H1 (cell line): Measurements from ENCODE around the gene GPR39. TPM values are rescaled to one million over a fixed set of nuclear protein-coding genes. Genes with fewer than 3 reads are reported as not detected.

Experiments used
- CTCF ChIA-PET: fragments of 300-600 bp; sonication (Branson Sonifier 250); formaldehyde crosslinking; loops from one replicate; lab custom pipeline; 2021; ENCODE audit not compliant: partially characterized antibody; lab: Charles Lee
- POLR2A ChIA-PET: fragments of 300-600 bp; sonication (Branson Sonifier 250); formaldehyde crosslinking; loops from one replicate; lab custom pipeline; 2021; ENCODE audit warnings: inconsistent platforms; ENCODE audit not compliant: partially characterized antibody; lab: Charles Lee
- DNase-seq, 2 experiments: peaks; one replicate each; pipeline versions ENCODE4 v3.0.0 to v3.0.0-alpha.2; 2010 to 2022; ENCODE audit warnings: low spot score in 2 of 2, low read depth in 1 of 2, mixed read lengths in 1 of 2
- FAIRE-seq: peaks from 2 replicates; lab custom pipeline; 2011; peaks lifted over from hg19 to GRCh38; lab: Jason Lieb, UNC
- H2AFZ ChIP-seq: 2 replicates; pipeline ENCODE4 v1.8.1; 2012; ENCODE audit warnings: low read length, inconsistent platforms
- H2AK5ac ChIP-seq: 2 replicates; pipeline ENCODE4 v1.6.1; 2013; ENCODE audit warnings: low read depth, low read length
- H2BK120ac ChIP-seq: replicated peaks from 2 replicates; pipeline ENCODE3; 2013; ENCODE audit warnings: low read depth, low read length, inconsistent platforms
- H2BK12ac ChIP-seq: 2 replicates; pipeline ENCODE4 v1.6.1; 2013; ENCODE audit warnings: low read depth, low read length
- H2BK15ac ChIP-seq: 2 replicates; pipeline ENCODE4 v1.6.1; 2013; ENCODE audit warnings: low read length
- H2BK20ac ChIP-seq: 2 replicates; pipeline ENCODE4 v1.6.1; 2013; ENCODE audit warnings: low read length
- H2BK5ac ChIP-seq: 2 replicates; pipeline ENCODE4 v1.6.1; 2013; ENCODE audit warnings: low read depth, low read length
- H3K14ac ChIP-seq: 2 replicates; pipeline ENCODE4 v1.6.1; 2013; ENCODE audit warnings: inconsistent platforms; ENCODE audit not compliant: insufficient read length
- H3K18ac ChIP-seq: 2 replicates; pipeline ENCODE4 v1.6.1; 2013; ENCODE audit warnings: low read length; ENCODE audit errors: extremely low read depth
- H3K23ac ChIP-seq: 2 replicates; pipeline ENCODE4 v1.6.1; 2013; ENCODE audit warnings: inconsistent platforms; ENCODE audit not compliant: insufficient read length
- H3K23me2 ChIP-seq: 2 replicates; pipeline ENCODE4 v1.6.1; 2013; ENCODE audit warnings: low read depth, low read length
- H3K27ac ChIP-seq: 2 replicates; pipeline ENCODE4 v1.6.1; 2011; ENCODE audit warnings: low read depth, low read length, inconsistent platforms
- H3K27me3 ChIP-seq, 4 experiments: replicated peaks in 1 of 4; 1 replicate in 1 of 4; 2 replicates in 3 of 4; pipeline versions ENCODE4 v1.6.1 to v1.8.1; 2011 to 2013; ENCODE audit warnings: low read length in 3 of 4, mild to moderate bottlenecking in 3 of 4, inconsistent platforms in 2 of 4, mixed read lengths in 2 of 4, moderate library complexity in 1 of 4; ENCODE audit not compliant: control insufficient read depth in 3 of 4, insufficient read depth in 3 of 4; ENCODE audit errors: extremely low read depth in 1 of 4
- H3K36me3 ChIP-seq, 4 experiments: 2 replicates each; pipeline versions ENCODE4 v1.6.1 to v1.8.1; 2011 to 2013; ENCODE audit warnings: mild to moderate bottlenecking in 4 of 4, low read length in 3 of 4, moderate library complexity in 2 of 4, control low read depth in 1 of 4, inconsistent platforms in 1 of 4; ENCODE audit not compliant: insufficient read depth in 4 of 4, control insufficient read depth in 2 of 4
- H3K4ac ChIP-seq: replicated peaks from 2 replicates; pipeline ENCODE3; 2013; ENCODE audit warnings: low read length, low read depth, mixed read lengths, inconsistent platforms; ENCODE audit not compliant: insufficient read length
- H3K4me1 ChIP-seq, 4 experiments: replicated peaks in 1 of 4; 1 replicate in 1 of 4; 2 replicates in 3 of 4; pipeline versions ENCODE4 v1.6.1 to v1.8.1; 2011 to 2013; ENCODE audit warnings: low read length in 3 of 4, inconsistent platforms in 2 of 4, mixed read lengths in 1 of 4; ENCODE audit not compliant: insufficient read depth in 4 of 4, control insufficient read depth in 3 of 4
- H3K4me2 ChIP-seq, 2 experiments: 2 replicates each; pipeline versions ENCODE4 v1.6.1 to v1.8.1; 2011 to 2013; ENCODE audit warnings: low read depth in 2 of 2, low read length in 2 of 2, control low read depth in 1 of 2, inconsistent platforms in 1 of 2, mild to moderate bottlenecking in 1 of 2; ENCODE audit not compliant: insufficient read depth in 1 of 2
- H3K4me3 ChIP-seq, 4 experiments: fragments of 200-600, 300-600 bp in 1 of 4; sonication (generic), shearing (Covaris generic), sonication (Bioruptor Twin) in 1 of 4; 2 replicates each; pipeline versions ENCODE4 v1.5.1 to v1.8.1; 2011 to 2016; ENCODE audit warnings: low read length in 4 of 4, low read depth in 3 of 4, control low read depth in 2 of 4, inconsistent platforms in 2 of 4, mild to moderate bottlenecking in 2 of 4, mixed read lengths in 1 of 4, moderate library complexity in 1 of 4; ENCODE audit not compliant: insufficient read depth in 2 of 4; ENCODE audit errors: extremely low read depth in 1 of 4
- H3K56ac ChIP-seq: replicated peaks from 2 replicates; pipeline ENCODE3; 2013; ENCODE audit warnings: low read depth, mild to moderate bottlenecking, mixed read lengths, low read length, inconsistent platforms; ENCODE audit not compliant: insufficient read length
- H3K79me1 ChIP-seq: 2 replicates; pipeline ENCODE4 v1.6.1; 2013; ENCODE audit warnings: low read depth, low read length, control low read depth
- H3K79me2 ChIP-seq, 2 experiments: 2 replicates each; pipeline versions ENCODE4 v1.6.1 to v1.8.1; 2012 to 2013; ENCODE audit warnings: low read length in 2 of 2, mild to moderate bottlenecking in 2 of 2, inconsistent platforms in 1 of 2; ENCODE audit not compliant: insufficient read depth in 2 of 2, control insufficient read depth in 1 of 2
- H3K9ac ChIP-seq, 4 experiments: replicated peaks in 1 of 4; 1 replicate in 1 of 4; 2 replicates in 3 of 4; pipeline versions ENCODE4 v1.6.1 to v1.8.1; 2011 to 2013; ENCODE audit warnings: low read depth in 3 of 4, low read length in 3 of 4, control low read depth in 2 of 4, mild to moderate bottlenecking in 2 of 4, moderate library complexity in 2 of 4, inconsistent platforms in 1 of 4; ENCODE audit errors: extremely low read depth in 1 of 4
- H3K9me3 ChIP-seq, 2 experiments: 2 replicates each; pipeline versions ENCODE4 v1.6.1 to v1.8.1; 2012 to 2013; ENCODE audit warnings: mild to moderate bottlenecking in 2 of 2, moderate library complexity in 2 of 2, control low read depth in 1 of 2, inconsistent platforms in 1 of 2, low read depth in 1 of 2, low read length in 1 of 2, mixed read lengths in 1 of 2; ENCODE audit not compliant: insufficient read depth in 2 of 2
- H4K20me1 ChIP-seq, 2 experiments: replicated peaks in 1 of 2; 2 replicates each; pipeline versions ENCODE3 to v1.8.1; 2011 to 2013; ENCODE audit warnings: inconsistent platforms in 2 of 2, low read length in 2 of 2, mild to moderate bottlenecking in 1 of 2; ENCODE audit not compliant: insufficient read depth in 2 of 2, control insufficient read depth in 1 of 2
- H4K5ac ChIP-seq: 2 replicates; pipeline ENCODE4 v1.6.1; 2013; ENCODE audit warnings: low read length, low read depth, mixed read lengths, inconsistent platforms; ENCODE audit not compliant: insufficient read length
- H4K8ac ChIP-seq: 2 replicates; pipeline ENCODE4 v1.8.0; 2013; ENCODE audit warnings: mild to moderate bottlenecking, moderate library complexity, low read length, inconsistent platforms; ENCODE audit not compliant: insufficient read depth; ENCODE audit errors: extremely low read depth
- H4K91ac ChIP-seq: replicated peaks from 2 replicates; pipeline ENCODE3; 2013; ENCODE audit warnings: low read length, mixed read lengths, inconsistent platforms; ENCODE audit not compliant: insufficient read length
- CEBPB ChIP-seq: IDR thresholded peaks from 2 replicates; pipeline ENCODE4 v1.6.1; 2012; ENCODE audit warnings: low read depth, low read length
- EZH2 ChIP-seq: fragments of 200-600 bp; sonication (generic); IDR thresholded peaks from 2 replicates; pipeline ENCODE4 v1.7.1; 2012; ENCODE audit warnings: low read depth, mild to moderate bottlenecking, moderate library complexity, low read length, inconsistent platforms; ENCODE audit not compliant: severe bottlenecking
- NANOG ChIP-seq: IDR thresholded peaks from 2 replicates; pipeline ENCODE4 v1.6.1; 2011; ENCODE audit warnings: low read length, low read depth, mild to moderate bottlenecking, inconsistent platforms; ENCODE audit not compliant: insufficient read depth, poor library complexity, severe bottlenecking
- RNF2 ChIP-seq: fragments of 200-900, 300-1000 bp; sonication (generic); IDR thresholded peaks from 2 replicates; pipeline ENCODE4 v1.7.1; 2016; ENCODE audit warnings: borderline replicate concordance, low read depth, mild to moderate bottlenecking, antibody characterized with exemption, low read length; ENCODE audit not compliant: poor library complexity, severe bottlenecking; ENCODE audit errors: missing control alignments
- WGBS, 2 experiments: shearing (Covaris generic) in 1 of 2; methylation state at CpG; one replicate each; pipeline versions ENCODE4 v1.1.6 to v1.1.7; 2013 to 2015; ENCODE audit warnings: low lambda C conversion rate in 2 of 2, mixed read lengths in 2 of 2, inconsistent platforms in 1 of 2, low coverage in 1 of 2, missing lambda C conversion rate in 1 of 2; ENCODE audit not compliant: insufficient replicate concordance in 2 of 2, insufficient coverage in 1 of 2, insufficient read length in 1 of 2; ENCODE audit errors: extremely low coverage in 1 of 2, missing lambda C conversion rate in 1 of 2; 5-methylcytosine and 5-hydroxymethylcytosine counted together
- polyA plus RNA-seq, 7 experiments: library from polyadenylated mRNA; depleted of rRNA in 3 of 7; stranded (reverse) in 5 of 7; unstranded in 2 of 7; fragments of >200 nt in 5 of 7; fragments of 200-250 nt in 2 of 7; gene quantifications; 1 replicate in 5 of 7; 2 replicates in 1 of 7; 4 replicates in 1 of 7; pipeline versions ENCODE4 v1.2.1 to v1.2.3, GENCODE V29; 2011 to 2013; ENCODE audit warnings: missing spikeins in 2 of 7, mixed read lengths in 2 of 7
- total RNA-seq: library from RNA; stranded (reverse); fragmentation: NEBNext Ultra II Directional; extraction: Animal tissue kit (Norgen Biotek cat#: 25700); gene quantifications from 2 replicates; pipeline ENCODE4 v1.2.1, GENCODE V29; 2021
- TF ChIP-seq, protein P1 (sequence below): IDR thresholded peaks from 2 replicates; pipeline ENCODE4 v1.6.1; 2012; ENCODE audit warnings: inconsistent platforms

GPR39 gene
- total and polyA plus RNA-seq, 2 of the 8 experiments (the other 6 are each of a cell fraction or from before 2014, with no cell fraction given) = 0.63 to 2.7 TPM

GRCh38 chr2:132638313-132639040 is 221.9 kb downstream of the GPR39 start:
- Histone ChIP-seq H2BK15ac (no peak overlapping the region), H3K23me2 (peaks cover 6% of the 10 kb centered on the region; the same call in 1 of the 2 replicates), H3K4me2 (no peak overlapping the region), H2BK20ac (no peak overlapping the region), H2AK5ac (no peak overlapping the region), H3K79me1 (no peaks in the 10 kb centered on the region), H3K27me3 (no peaks in the 10 kb centered on the region; a peak in 1 of 7 replicates), H3K4ac (no peak overlapping the region), H3K14ac (no peak overlapping the region), H4K8ac (no peak overlapping the region), H3K4me1 (peaks cover 0 to 6% (median under 1%) of the 10 kb centered on the region in 4 experiments; a peak in 2 of 7 replicates), H4K20me1 (no peaks in the 10 kb centered on the region), H3K36me3 (no peaks in the 10 kb centered on the region), H3K23ac (no peak overlapping the region), H4K91ac (no peak overlapping the region), H4K5ac (no peak overlapping the region), H3K18ac (no peak overlapping the region), H3K4me3 (no peak overlapping the region), H3K9ac (no peak overlapping the region), H3K79me2 (no peaks in the 10 kb centered on the region), H2BK5ac (no peak overlapping the region), H3K56ac (no peak overlapping the region), H2AFZ (no peak overlapping the region), H3K9me3 (no peaks in the 10 kb centered on the region), H3K27ac (no peak overlapping the region), H2BK12ac (no peak overlapping the region), H2BK120ac (no peak overlapping the region)
- POLR2A ChIA-PET = no interaction called here
- 86% methylated on average over 5 of the region's 5 CpGs; no CpG with 5 or more reads in 1 of the 2 experiments for WGBS, 2 experiments
- CTCF ChIA-PET = interaction anchor here (1.0 to 2.8 kb wide), 3 partner anchors 8 to 92 kb away, joined by 3 to 12 read pairs (median 8); no protein-coding TSS in a partner anchor
- TF ChIP-seq EZH2 = no peak
- TF ChIP-seq CEBPB = no peak
- TF ChIP-seq NANOG = no peak
- TF ChIP-seq, protein P1, sequence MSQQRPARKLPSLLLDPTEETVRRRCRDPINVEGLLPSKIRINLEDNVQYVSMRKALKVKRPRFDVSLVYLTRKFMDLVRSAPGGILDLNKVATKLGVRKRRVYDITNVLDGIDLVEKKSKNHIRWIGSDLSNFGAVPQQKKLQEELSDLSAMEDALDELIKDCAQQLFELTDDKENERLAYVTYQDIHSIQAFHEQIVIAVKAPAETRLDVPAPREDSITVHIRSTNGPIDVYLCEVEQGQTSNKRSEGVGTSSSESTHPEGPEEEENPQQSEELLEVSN = no peak
- no peak for TF ChIP-seq RNF2
- FAIRE-seq (no peak), DNase-seq (no peak)
